Activated T-cell treated with anti-CD3 and anti-CD28 coated beads, Interleukin-2, amount 50 U/mL, for 4 hours (primary cell): ENCODE results near the gene CNFN. TPM values are rescaled to one million over a fixed set of nuclear protein-coding genes. Genes with fewer than 3 reads are reported as not detected.

Experiments used
- total RNA-seq, 3 donors: library from RNA; stranded (reverse); gene quantifications; one replicate each; pipeline ENCODE4 v1.2.1, GENCODE V29; 2021

CNFN gene
- total RNA-seq, 3 donors from 2014 or later: not detected

Other genes starting within 250 kb of the CNFN start
- 10 to 100 TPM; 25.2 to 29.1 (median 28.1) TPM for gene DEDD2, start 172.6 kb downstream of the CNFN start, total RNA-seq
- gene ZNF526, start 170.0 kb downstream of the CNFN start, total RNA-seq: 10 to 100 TPM; 17.2 to 19.4 (median 18.7) TPM
- gene GSK3A, start 147.7 kb downstream of the CNFN start, total RNA-seq: 10 to 100 TPM; 51.9 to 56.4 (median 55.2) TPM
- 10 to 100 TPM; 86.2 to 95.4 (median 89.1) TPM for gene ERF, start 135.2 kb downstream of the CNFN start, total RNA-seq
- 10 to 100 TPM; 54.9 to 67.3 (median 64.1) TPM for gene CIC, start 121.0 kb downstream of the CNFN start, total RNA-seq
- gene PRR19, start 88.2 kb downstream of the CNFN start, total RNA-seq: 1 to 10 TPM in 2 of 3 donors, under 1 TPM in 1; 0.58 to 1.5 (median 1.3) TPM
- gene PAFAH1B3, start 87.7 kb downstream of the CNFN start, total RNA-seq: 10 to 100 TPM; 55.2 to 67.8 (median 60.0) TPM
- not detected for gene TMEM145, start 77.0 kb downstream of the CNFN start, total RNA-seq
- 1 to 10 TPM; 6.9 to 7.6 (median 6.9) TPM for gene MEGF8, start 64.7 kb downstream of the CNFN start, total RNA-seq
- 10 to 100 TPM; 23.0 to 29.1 (median 28.0) TPM for gene LIPE, start 37.1 kb upstream of the CNFN start, total RNA-seq
- not detected for gene CXCL17, start 52.6 kb upstream of the CNFN start, total RNA-seq
- gene CEACAM1, start 138.2 kb upstream of the CNFN start, total RNA-seq: under 1 TPM; 0.30 to 0.43 (median 0.40) TPM
- not detected for gene CEACAM8, start 204.6 kb upstream of the CNFN start, total RNA-seq